GM18873 (cell line): ENCODE measurements around the gene ZBTB7B.
A peak's percentile ranks its signal among the peaks of the same experiment; 100 is the strongest.

Experiments used
- ATAC-seq: cut with Tn5 transposase; IDR thresholded peaks from one replicate; pipeline ENCODE4 v1.9.1; 2021; ENCODE audit warnings: mild to moderate bottlenecking, moderate library complexity, moderate number of reproducible peaks; ENCODE audit not compliant: unreplicated experiment, low FRiP score

The ZBTB7B gene

DNA sequence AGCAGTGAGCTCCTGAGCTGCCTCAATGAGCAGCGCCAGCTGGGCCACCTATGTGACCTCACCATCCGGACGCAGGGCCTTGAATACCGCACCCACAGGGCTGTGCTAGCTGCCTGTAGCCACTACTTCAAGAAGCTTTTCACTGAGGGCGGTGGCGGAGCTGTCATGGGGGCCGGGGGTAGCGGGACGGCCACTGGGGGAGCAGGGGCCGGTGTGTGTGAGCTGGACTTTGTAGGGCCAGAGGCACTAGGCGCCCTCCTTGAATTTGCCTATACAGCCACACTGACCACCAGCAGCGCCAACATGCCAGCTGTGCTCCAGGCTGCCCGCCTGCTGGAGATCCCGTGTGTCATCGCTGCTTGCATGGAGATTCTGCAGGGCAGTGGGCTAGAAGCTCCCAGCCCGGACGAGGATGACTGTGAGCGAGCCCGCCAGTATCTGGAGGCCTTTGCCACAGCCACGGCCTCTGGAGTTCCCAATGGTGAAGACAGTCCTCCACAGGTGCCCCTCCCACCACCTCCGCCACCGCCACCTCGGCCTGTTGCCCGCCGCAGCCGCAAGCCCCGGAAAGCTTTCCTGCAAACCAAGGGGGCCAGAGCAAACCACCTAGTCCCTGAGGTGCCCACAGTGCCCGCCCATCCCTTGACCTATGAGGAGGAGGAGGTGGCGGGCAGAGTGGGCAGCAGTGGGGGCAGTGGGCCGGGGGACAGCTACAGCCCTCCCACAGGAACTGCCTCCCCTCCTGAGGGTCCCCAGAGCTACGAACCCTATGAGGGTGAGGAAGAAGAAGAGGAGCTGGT lies 12.3 kb downstream of the ZBTB7B start:
- no peak for ATAC-seq

GRCh38 chr1:155015527-155016230 lies 13.1 kb downstream of the ZBTB7B start:
- no peak for ATAC-seq

DNA sequence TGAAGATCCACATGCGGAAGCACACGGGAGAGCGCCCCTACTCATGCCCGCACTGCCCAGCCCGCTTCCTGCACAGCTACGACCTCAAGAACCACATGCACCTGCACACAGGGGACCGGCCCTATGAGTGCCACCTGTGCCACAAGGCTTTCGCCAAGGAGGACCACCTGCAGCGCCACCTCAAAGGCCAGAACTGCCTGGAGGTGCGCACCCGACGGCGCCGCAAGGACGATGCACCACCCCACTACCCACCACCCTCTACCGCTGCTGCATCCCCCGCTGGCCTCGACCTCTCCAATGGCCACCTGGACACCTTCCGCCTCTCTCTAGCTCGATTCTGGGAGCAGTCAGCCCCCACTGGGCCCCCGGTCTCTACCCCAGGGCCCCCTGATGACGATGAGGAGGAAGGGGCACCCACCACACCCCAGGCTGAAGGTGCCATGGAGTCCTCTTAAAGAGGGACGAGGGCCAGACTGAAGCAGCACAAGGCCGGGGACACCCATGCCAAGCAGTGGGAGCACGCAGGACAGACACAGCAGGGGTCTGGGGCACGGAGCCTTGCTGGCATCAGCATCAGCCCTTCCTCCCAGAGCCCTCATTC lies 13.7 kb downstream of the ZBTB7B start:
- ATAC-seq = no peak

DNA sequence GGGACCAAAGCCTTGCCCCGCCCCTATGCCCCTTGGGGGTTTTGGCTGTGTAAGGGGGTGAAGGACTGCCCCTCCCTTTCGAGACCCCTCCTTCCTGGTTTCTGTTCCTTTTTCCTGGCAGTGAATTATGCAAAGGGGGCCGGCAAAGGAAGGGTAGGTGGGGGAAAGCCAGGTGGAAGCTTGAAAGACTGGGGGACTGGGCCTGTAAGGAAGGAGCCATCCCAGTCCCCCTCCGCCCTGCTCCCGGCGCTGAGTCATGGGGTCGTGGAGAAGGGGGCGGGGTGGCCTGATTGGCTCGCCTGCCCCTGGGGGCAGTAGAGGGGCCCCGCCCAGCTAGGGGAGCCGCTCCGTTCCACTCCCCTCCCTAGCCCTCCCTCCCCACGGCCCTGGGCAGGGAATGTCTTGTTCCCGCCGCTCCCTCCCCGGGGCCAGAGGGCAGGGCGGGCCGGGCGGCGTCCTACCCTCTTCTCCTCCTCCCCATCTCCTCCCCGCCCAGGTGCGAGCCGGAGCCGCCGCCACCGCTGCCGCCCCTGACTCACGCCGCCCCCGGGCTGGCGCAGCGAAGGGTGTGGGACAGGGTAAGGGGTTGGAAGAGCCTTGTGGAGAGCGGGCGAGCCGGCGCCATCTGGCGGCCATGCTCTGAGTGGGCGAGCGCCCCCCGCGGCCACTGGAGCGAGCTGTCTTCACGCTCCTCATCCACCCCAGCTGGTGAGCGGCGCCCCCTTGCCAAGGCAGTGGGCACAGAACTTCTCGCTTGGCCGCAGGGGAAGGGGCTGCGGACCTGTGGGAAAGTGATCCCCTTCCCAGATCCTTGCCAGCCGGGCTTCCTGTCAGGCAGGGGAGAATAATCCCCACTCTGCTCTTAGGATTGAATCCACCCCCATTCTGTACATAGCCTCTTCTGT lies 14.7 kb downstream of the ZBTB7B start:
- ATAC-seq = peak; percentile 54

GRCh38 chr1:155017946-155018316 lies 15.3 kb downstream of the ZBTB7B start:
- no peak for ATAC-seq

DNA sequence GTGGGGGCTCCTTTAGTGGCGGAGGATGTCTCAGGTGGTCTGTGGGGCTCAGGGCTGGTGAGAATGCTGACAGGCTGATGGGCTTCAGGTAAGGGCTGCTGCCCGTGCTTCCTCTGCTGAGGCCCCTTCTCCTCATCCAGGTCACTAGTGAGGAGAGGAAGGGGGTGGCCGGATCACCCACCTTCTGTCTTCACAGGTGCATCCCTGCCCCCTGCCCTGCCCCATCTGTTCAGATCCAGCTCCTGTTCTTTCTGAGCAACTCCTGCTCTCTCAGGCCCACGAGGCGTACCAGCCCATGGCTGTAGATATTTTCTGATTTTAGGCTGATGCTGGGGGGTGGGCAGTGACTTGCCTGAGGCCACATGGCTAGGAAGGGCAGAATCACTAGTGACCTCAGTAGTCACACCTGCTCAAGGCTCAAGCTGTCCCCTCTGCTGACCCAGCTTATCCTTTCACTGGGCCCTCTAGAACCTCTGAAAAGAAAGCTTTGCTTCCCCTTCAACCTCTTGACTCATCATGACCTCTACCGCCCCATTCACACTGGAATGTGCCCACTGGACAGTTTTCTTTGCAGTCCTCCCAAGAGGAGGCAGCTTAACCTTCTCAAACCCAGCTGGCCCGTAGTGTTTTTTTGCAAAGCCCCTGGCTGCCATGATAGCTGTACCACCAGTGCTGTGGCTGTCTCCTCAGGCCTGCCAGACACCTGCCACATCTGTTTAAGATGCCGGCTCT lies 16.2 kb downstream of the ZBTB7B start:
- no peak for ATAC-seq

- no peak for ATAC-seq
Observed at GRCh38 chr1:155019377-155020245, 17.0 kb downstream of the ZBTB7B start.

DNA sequence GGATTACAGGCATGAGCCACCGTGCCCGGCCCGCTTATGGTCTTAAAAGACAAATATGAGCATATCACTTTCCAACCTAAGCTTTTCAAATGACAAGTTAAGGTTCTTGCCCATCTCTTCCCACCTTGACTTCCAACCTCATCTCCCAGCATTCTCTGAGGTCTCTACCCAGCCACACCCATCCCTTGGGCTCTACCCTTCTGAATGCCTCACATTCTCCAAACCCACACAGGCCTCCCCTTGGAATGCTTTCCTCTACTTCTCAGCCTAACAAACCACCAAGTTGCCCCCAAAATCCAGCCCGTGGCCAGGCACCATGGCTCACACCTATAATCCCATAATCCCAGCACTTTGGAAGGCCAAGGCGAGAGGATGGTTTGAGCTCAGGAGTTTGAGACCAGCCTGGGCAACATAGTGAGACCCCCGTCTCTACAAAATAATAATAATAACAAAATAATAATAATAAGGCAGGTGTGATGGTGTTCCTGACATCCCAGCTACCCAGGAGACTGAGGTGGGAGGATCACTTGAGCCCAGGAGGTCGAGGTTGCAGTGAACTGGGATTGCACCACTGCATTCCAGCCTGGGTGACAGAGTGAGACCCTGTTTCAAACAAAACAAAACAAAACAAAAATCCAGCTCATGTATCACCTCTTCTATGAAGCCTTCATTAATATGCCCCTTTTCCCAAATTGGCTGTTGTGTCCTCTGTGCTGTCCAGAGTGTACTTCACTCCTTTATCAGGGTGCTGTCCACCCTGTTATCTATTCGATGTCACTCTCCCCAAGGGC lies 19.7 kb downstream of the ZBTB7B start:
- no peak for ATAC-seq

GRCh38 chr1:155022927-155023236 lies 20.3 kb downstream of the ZBTB7B start:
- no peak for ATAC-seq

- ATAC-seq = no peak
Observed at GRCh38 chr1:155023627-155024026, 21.0 kb downstream of the ZBTB7B start.

DNA sequence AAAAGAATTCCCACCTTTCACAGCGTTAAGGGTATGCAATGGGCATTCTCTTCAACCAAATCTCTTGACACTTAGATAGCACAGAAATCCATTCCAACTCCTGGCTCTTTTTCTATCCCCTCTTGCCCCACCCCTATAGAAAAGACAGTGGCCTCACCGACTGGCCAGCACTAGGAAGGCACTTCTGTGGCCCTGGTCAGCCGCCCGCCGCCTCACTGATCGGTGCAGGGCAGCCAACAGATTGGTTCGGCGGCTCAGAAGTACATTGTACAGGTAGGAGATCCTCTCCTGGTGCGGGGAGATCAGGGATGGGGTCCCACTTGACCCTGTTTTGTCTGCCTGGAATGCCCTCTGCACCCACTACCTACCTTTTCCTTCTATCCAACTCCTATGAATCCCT lies 21.7 kb downstream of the ZBTB7B start:
- no peak for ATAC-seq

- ATAC-seq = no peak
Observed at GRCh38 chr1:155026154-155026553, 23.6 kb downstream of the ZBTB7B start.

- ATAC-seq = no peak
Observed at GRCh38 chr1:155026588-155026987, 24.0 kb downstream of the ZBTB7B start.

DNA sequence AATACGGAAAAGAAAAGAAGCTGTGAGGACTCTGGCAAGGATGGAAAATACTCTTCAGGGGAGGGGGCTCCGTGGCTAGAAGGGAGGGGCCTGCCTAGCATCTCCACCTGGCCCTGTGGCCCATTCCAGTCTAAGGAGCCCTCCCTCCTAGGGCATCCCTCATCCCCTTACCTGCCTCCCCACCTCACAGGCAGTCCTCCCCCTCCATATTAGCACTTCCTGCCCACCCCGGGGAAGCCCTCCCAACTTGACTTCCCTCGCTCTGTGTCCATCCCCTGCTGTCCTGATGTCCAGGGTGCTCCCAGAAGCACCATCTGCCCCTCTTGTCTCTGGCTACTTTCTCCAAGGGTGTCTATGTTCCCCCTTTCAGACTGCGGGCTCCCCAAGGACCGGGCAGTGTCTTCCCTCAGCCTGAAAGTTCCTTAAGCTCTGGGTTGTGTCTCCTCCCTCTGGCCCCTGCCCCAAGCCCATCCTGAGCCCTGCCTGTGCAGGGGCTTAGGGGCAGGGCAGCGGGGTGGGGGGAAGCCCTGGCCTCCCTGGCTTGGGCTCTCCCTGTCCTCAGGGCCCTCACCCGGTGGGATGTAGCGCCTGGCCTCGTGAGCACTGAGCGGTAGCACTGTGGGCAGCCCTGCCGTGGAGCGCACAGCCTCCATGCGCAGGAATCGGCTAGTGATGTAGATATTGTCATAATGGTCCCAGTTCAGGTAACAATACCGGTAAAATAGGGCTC lies 27.1 kb downstream of the ZBTB7B start:
- no peak for ATAC-seq

- ATAC-seq = no peak
Observed at GRCh38 chr1:155030243-155030795, 27.7 kb downstream of the ZBTB7B start.

DNA sequence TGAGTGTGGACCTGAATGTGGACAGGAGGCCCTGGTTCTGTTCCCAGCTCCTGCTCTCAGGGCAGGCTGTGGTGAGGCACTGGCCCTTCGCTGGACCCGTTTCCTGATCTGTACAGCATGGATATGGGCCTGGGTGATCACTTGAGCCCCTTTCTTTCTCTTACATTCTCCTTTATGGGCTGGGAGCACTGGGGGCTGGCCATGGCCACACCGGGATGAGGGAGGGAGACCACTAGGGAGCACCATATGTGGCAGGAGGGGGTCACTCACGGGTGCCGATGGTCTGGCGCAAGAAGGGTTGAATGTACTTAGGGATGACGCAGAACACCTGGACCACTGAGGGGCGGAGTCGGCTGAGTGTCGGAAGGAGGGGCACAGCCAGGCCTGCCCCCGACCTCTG lies 28.3 kb downstream of the ZBTB7B start:
- ATAC-seq = no peak

- ATAC-seq = no peak
Observed at GRCh38 chr1:155032886-155033285, 30.3 kb downstream of the ZBTB7B start.
